HepG2 (cell line): ENCODE results near the gene UXS1. TPM values are rescaled to one million over a fixed set of nuclear protein-coding genes. Genes with fewer than 3 reads are reported as not detected.

Experiments
- DNMT3B ChIP-seq: conservative IDR thresholded peaks from 2 replicates; pipeline ENCODE4 v1.6.1; 2016; ENCODE audit warnings: missing biosample characterization, control low read depth
- GLI4 ChIP-seq: sonication (generic); formaldehyde crosslinking; IDR thresholded peaks from 2 replicates; pipeline ENCODE4 v1.5.1; 2020; ENCODE audit warnings: missing genetic modification reagents, mild to moderate bottlenecking, moderate library complexity, borderline replicate concordance
- HDAC1 ChIP-seq: sonication (generic); formaldehyde crosslinking; IDR thresholded peaks from 2 replicates; pipeline ENCODE4 v1.5.1; 2020; ENCODE audit warnings: mild to moderate bottlenecking, missing genetic modification reagents
- HOXA5 ChIP-seq: sonication (generic); formaldehyde crosslinking; IDR thresholded peaks from 2 replicates; pipeline ENCODE4 v1.4.0; 2020; ENCODE audit warnings: missing genetic modification reagents
- NONO ChIP-seq, 2 experiments: fragments of 450-650 bp in 1 of 2; sonication (generic) in 1 of 2; formaldehyde crosslinking in 1 of 2; IDR thresholded peaks in 1 of 2; conservative IDR thresholded peaks in 1 of 2; 2 replicates each; pipeline versions ENCODE4 v1.6.1 to v1.8.0; 2017 to 2022; ENCODE audit warnings: mild to moderate bottlenecking in 1 of 2, missing genetic modification reagents in 1 of 2, moderate library complexity in 1 of 2
- ZNF12 ChIP-seq: sonication (generic); formaldehyde crosslinking; IDR thresholded peaks from 2 replicates; pipeline ENCODE4 v1.5.0; 2020; ENCODE audit warnings: missing genetic modification reagents
- ZNF124 ChIP-seq: sonication (generic); formaldehyde crosslinking; IDR thresholded peaks from 2 replicates; pipeline ENCODE4 v1.4.0; 2020; ENCODE audit warnings: missing genetic modification reagents
- ZNF383 ChIP-seq: sonication (generic); formaldehyde crosslinking; IDR thresholded peaks from 2 replicates; pipeline ENCODE4 v1.4.0; 2020; ENCODE audit warnings: missing genetic modification reagents, mild to moderate bottlenecking, borderline replicate concordance
- ZNF879 ChIP-seq: sonication (generic); formaldehyde crosslinking; IDR thresholded peaks from 2 replicates; pipeline ENCODE4 v1.8.1; 2023; ENCODE audit warnings: missing genetic modification reagents
- ZSCAN21 ChIP-seq: sonication (generic); formaldehyde crosslinking; IDR thresholded peaks from 2 replicates; pipeline ENCODE4 v1.8.0; 2022; ENCODE audit warnings: mild to moderate bottlenecking, missing genetic modification reagents, moderate library complexity, borderline replicate concordance
- polyA plus RNA-seq, 8 experiments: library from polyadenylated mRNA; depleted of rRNA in 3 of 8; stranded (reverse) in 7 of 8; unstranded in 1 of 8; fragments of >200 nt; fragmentation: Illumina TruSeq in 4 of 8; extraction: Trizol in 4 of 8; gene quantifications; 2 replicates each; pipeline versions ENCODE4 v1.2.1 to v1.2.3, GENCODE V29; 2011 to 2016; ENCODE audit warnings: low read depth in 4 of 8, missing spikeins in 1 of 8, mixed read lengths in 1 of 8; ENCODE audit not compliant: insufficient read depth in 1 of 8
- total RNA-seq, 5 experiments: library from RNA; depleted of rRNA; stranded (reverse); fragments of >200 nt; fragmentation: Illumina TruSeq; extraction: Trizol; gene quantifications; 2 replicates each; pipeline ENCODE4 v1.2.3, GENCODE V29; 2016; ENCODE audit warnings: low read depth in 1 of 5
- TF ChIP-seq, protein P1 (sequence below), 2 experiments: IDR thresholded peaks; 2 replicates each; pipeline ENCODE4 v1.6.1; 2011 to 2012; ENCODE audit warnings: low read length in 2 of 2, borderline replicate concordance in 1 of 2, low read depth in 1 of 2, mild to moderate bottlenecking in 1 of 2, moderate library complexity in 1 of 2
- TF ChIP-seq, protein P2 (sequence below): IDR thresholded peaks from 2 replicates; pipeline ENCODE4 v1.6.1; 2016; ENCODE audit warnings: missing biosample characterization, missing genetic modification reagents, low read depth
- TF ChIP-seq, protein P3 (sequence below): sonication (generic); formaldehyde crosslinking; IDR thresholded peaks from 2 replicates; pipeline ENCODE4 v1.4.0; 2020; ENCODE audit warnings: missing genetic modification reagents
- TF ChIP-seq, protein P4 (sequence below): sonication (generic); formaldehyde crosslinking; conservative IDR thresholded peaks from 2 replicates; pipeline ENCODE4 v1.4.0; 2020; ENCODE audit warnings: missing genetic modification reagents
- TF ChIP-seq, protein P5 (sequence below): sonication (generic); formaldehyde crosslinking; IDR thresholded peaks from 2 replicates; pipeline ENCODE4 v1.4.0; 2020; ENCODE audit warnings: missing genetic modification reagents

UXS1 gene
- total and polyA plus RNA-seq, 2 of the 13 experiments (the other 11 are each of a cell fraction or from before 2014, with no cell fraction given), result 53.3 to 110 TPM

DNA sequence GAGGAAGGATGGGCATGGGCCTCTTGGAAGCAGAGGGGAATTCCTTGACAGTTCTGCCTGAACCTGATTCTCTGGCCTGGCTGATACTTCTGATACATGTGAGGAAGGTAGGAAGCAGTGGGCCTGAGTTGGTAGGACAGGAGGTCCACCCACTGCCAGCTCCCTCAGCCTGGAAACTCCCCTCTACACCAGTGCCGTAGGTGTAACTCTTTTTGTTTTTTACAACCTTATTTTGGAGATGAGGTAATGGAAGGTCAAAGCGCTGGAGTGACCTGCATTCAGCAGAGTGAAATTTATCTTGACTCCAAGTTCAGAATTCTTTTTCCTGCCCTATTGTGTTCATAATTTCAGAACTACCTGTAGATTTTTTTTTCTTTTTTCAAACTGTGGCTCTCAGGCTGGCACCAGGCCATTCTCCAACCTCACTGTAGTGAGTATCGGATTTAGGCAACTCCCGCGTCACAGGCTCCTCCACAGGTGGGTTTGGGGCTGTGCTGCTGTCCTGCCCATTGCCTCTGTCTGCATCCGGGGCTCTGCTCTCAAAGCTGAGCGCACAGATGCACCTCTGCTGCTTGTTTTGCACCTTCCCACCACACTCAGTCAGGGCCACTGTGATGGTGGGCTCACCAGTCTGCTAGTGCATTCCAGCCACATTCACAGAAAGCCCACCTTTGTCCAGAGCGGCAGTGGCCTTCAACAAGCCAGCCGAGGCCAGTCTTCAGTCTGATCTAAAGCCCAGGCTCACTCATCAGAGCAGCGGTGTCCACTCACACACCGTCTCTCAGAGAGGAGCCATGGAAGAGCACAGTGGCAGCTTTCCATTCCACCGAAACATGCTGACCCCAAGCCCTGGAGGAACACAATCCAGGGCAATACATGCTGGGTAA lies 87.2 kb downstream of the UXS1 start (continued):
- TF ChIP-seq, protein P1, sequence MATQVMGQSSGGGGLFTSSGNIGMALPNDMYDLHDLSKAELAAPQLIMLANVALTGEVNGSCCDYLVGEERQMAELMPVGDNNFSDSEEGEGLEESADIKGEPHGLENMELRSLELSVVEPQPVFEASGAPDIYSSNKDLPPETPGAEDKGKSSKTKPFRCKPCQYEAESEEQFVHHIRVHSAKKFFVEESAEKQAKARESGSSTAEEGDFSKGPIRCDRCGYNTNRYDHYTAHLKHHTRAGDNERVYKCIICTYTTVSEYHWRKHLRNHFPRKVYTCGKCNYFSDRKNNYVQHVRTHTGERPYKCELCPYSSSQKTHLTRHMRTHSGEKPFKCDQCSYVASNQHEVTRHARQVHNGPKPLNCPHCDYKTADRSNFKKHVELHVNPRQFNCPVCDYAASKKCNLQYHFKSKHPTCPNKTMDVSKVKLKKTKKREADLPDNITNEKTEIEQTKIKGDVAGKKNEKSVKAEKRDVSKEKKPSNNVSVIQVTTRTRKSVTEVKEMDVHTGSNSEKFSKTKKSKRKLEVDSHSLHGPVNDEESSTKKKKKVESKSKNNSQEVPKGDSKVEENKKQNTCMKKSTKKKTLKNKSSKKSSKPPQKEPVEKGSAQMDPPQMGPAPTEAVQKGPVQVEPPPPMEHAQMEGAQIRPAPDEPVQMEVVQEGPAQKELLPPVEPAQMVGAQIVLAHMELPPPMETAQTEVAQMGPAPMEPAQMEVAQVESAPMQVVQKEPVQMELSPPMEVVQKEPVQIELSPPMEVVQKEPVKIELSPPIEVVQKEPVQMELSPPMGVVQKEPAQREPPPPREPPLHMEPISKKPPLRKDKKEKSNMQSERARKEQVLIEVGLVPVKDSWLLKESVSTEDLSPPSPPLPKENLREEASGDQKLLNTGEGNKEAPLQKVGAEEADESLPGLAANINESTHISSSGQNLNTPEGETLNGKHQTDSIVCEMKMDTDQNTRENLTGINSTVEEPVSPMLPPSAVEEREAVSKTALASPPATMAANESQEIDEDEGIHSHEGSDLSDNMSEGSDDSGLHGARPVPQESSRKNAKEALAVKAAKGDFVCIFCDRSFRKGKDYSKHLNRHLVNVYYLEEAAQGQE (IDR thresholded peaks at IDR 0.05; ENCODE audit: borderline replicate concordance in 1 of 2, low read depth in 1 of 2, low read length in 2 of 2), result no peak
- TF ChIP-seq, protein P2, sequence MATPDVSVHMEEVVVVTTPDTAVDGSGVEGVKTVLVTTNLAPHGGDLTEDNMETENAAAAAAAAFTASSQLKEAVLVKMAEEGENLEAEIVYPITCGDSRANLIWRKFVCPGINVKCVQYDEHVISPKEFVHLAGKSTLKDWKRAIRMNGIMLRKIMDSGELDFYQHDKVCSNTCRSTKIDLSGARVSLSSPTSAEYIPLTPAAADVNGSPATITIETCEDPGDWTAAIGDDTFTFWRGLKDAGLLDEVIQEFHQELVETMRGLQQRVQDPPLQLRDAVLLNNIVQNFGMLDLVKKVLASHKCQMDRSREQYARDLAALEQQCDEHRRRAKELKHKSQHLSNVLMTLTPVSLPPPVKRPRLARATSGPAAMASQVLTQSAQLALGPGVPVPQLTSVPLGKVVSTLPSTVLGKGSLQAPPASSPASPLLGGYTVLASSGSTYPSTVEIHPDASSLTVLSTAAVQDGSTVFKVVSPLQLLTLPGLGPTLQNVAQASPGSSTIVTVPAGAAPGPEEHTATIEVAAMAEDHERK, result no peak
- TF ChIP-seq DNMT3B (CRISPR knock-in tag), result no peak
- no peak for TF ChIP-seq HOXA5
- TF ChIP-seq, protein P3, sequence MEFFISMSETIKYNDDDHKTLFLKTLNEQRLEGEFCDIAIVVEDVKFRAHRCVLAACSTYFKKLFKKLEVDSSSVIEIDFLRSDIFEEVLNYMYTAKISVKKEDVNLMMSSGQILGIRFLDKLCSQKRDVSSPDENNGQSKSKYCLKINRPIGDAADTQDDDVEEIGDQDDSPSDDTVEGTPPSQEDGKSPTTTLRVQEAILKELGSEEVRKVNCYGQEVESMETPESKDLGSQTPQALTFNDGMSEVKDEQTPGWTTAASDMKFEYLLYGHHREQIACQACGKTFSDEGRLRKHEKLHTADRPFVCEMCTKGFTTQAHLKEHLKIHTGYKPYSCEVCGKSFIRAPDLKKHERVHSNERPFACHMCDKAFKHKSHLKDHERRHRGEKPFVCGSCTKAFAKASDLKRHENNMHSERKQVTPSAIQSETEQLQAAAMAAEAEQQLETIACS (CRISPR knock-in tag), result no peak
- no peak for TF ChIP-seq NONO (IDR thresholded peaks at IDR 0.05)
- no peak for TF ChIP-seq NONO (CRISPR knock-in tag; conservative IDR thresholded peaks at IDR 0.05)
- TF ChIP-seq HDAC1 (CRISPR knock-in tag), result no peak
- TF ChIP-seq, protein P4, sequence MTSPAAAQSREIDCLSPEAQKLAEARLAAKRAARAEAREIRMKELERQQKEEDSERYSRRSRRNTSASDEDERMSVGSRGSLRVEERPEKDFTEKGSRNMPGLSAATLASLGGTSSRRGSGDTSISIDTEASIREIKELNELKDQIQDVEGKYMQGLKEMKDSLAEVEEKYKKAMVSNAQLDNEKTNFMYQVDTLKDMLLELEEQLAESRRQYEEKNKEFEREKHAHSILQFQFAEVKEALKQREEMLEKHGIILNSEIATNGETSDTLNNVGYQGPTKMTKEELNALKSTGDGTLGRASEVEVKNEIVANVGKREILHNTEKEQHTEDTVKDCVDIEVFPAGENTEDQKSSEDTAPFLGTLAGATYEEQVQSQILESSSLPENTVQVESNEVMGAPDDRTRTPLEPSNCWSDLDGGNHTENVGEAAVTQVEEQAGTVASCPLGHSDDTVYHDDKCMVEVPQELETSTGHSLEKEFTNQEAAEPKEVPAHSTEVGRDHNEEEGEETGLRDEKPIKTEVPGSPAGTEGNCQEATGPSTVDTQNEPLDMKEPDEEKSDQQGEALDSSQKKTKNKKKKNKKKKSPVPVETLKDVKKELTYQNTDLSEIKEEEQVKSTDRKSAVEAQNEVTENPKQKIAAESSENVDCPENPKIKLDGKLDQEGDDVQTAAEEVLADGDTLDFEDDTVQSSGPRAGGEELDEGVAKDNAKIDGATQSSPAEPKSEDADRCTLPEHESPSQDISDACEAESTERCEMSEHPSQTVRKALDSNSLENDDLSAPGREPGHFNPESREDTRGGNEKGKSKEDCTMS (CRISPR knock-in tag), result no peak
- no peak for TF ChIP-seq ZNF124 (CRISPR knock-in tag)
- TF ChIP-seq ZNF12 (CRISPR knock-in tag), result no peak
- TF ChIP-seq, protein P5, sequence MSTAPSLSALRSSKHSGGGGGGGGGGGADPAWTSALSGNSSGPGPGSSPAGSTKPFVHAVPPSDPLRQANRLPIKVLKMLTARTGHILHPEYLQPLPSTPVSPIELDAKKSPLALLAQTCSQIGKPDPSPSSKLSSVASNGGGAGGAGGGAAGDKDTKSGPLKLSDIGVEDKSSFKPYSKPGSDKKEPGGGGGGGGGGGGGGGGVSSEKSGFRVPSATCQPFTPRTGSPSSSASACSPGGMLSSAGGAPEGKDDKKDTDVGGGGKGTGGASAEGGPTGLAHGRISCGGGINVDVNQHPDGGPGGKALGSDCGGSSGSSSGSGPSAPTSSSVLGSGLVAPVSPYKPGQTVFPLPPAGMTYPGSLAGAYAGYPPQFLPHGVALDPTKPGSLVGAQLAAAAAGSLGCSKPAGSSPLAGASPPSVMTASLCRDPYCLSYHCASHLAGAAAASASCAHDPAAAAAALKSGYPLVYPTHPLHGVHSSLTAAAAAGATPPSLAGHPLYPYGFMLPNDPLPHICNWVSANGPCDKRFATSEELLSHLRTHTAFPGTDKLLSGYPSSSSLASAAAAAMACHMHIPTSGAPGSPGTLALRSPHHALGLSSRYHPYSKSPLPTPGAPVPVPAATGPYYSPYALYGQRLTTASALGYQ (CRISPR knock-in tag), result no peak
- TF ChIP-seq ZNF879 (CRISPR knock-in tag), result no peak
- TF ChIP-seq GLI4 (CRISPR knock-in tag), result no peak
- TF ChIP-seq ZNF383 (CRISPR knock-in tag), result no peak
- TF ChIP-seq ZSCAN21 (CRISPR knock-in tag), result no peak
